Measurements from ENCODE around the gene COX19.
A peak's percentile ranks its signal among the peaks of the same experiment; 100 is the strongest.
"Not testable (repeated sequence)": the region's sequence is repeated elsewhere in the genome, so short reads cannot be mapped to it uniquely, and the experiment has no call there.

Gene COX19

GRCh38 chr7:931871-932650 is 43.3 kb downstream of the COX19 start:
- FAIRE-seq (no peak), DNase-seq (ENCODE audit: insufficient read length, low spot score) (no peak)

GRCh38 chr7:930975-931758 is 44.2 kb downstream of the COX19 start:
- peak; percentile 31 for FAIRE-seq
- DNase-seq (ENCODE audit: insufficient read length, low spot score) = no peak

GRCh38 chr7:929311-929711 is 46.0 kb downstream of the COX19 start:
- FAIRE-seq = no peak

GRCh38 chr7:927031-927671 is 48.2 kb downstream of the COX19 start:
- FAIRE-seq = no peak
- DNase-seq (ENCODE audit: insufficient read length, low spot score) = no peak

More at GRCh38 chr7:929311-929711, 46.0 kb downstream of the COX19 start:
- DNase-seq (ENCODE audit: insufficient read length, low spot score) = no peak

GRCh38 chr7:926061-927030 is 49.0 kb downstream of the COX19 start:
- DNase-seq (ENCODE audit: insufficient read length, low spot score) (no peak), FAIRE-seq (no peak)

GRCh38 chr7:925601-926000 is 49.7 kb downstream of the COX19 start:
- DNase-seq (ENCODE audit: insufficient read length, low spot score) (no peak), FAIRE-seq (no peak)

GRCh38 chr7:924541-925231 is 50.7 kb downstream of the COX19 start:
- no peak for DNase-seq (ENCODE audit: insufficient read length, low spot score)
- no peak for FAIRE-seq

GRCh38 chr7:924042-924441 is 51.3 kb downstream of the COX19 start:
- FAIRE-seq; DNase-seq (ENCODE audit: insufficient read length, low spot score): not testable (repeated sequence)

GRCh38 chr7:923108-924041 is 52.0 kb downstream of the COX19 start:
- peak; percentile 86 for DNase-seq (ENCODE audit: insufficient read length, low spot score)
- peak; percentile 42 for FAIRE-seq

- no peak for DNase-seq (ENCODE audit: insufficient read length, low spot score)
- FAIRE-seq = no peak
Observed at GRCh38 chr7:922334-923107, 52.8 kb downstream of the COX19 start.

- FAIRE-seq (no peak), DNase-seq (ENCODE audit: insufficient read length, low spot score) (no peak)
Observed at GRCh38 chr7:921581-922333, 53.6 kb downstream of the COX19 start.

GRCh38 chr7:921071-921461 is 54.3 kb downstream of the COX19 start:
- DNase-seq (ENCODE audit: insufficient read length, low spot score) = no peak
- no peak for FAIRE-seq

GRCh38 chr7:920351-921070 is 54.8 kb downstream of the COX19 start:
- DNase-seq (ENCODE audit: insufficient read length, low spot score) = no peak
- FAIRE-seq = no peak

GRCh38 chr7:919924-920341 is 55.4 kb downstream of the COX19 start:
- no peak for FAIRE-seq
- DNase-seq (ENCODE audit: insufficient read length, low spot score) = no peak

GRCh38 chr7:919114-919442 is 56.3 kb downstream of the COX19 start:
- no peak for DNase-seq (ENCODE audit: insufficient read length, low spot score)
- no peak for FAIRE-seq

- no peak for FAIRE-seq
- DNase-seq (ENCODE audit: insufficient read length, low spot score) = no peak
Observed at GRCh38 chr7:918441-919113, 56.8 kb downstream of the COX19 start.
